ENCODE results near the gene TSC2. TPM values are rescaled to one million over a fixed set of nuclear protein-coding genes. Genes with fewer than 3 reads are reported as not detected.

The TSC2 gene
- total and polyA plus RNA-seq, 2 donors (not counting 3 experiments of a cell fraction or from before 2014, with no cell fraction given): 87.9 to 144 TPM

DNA sequence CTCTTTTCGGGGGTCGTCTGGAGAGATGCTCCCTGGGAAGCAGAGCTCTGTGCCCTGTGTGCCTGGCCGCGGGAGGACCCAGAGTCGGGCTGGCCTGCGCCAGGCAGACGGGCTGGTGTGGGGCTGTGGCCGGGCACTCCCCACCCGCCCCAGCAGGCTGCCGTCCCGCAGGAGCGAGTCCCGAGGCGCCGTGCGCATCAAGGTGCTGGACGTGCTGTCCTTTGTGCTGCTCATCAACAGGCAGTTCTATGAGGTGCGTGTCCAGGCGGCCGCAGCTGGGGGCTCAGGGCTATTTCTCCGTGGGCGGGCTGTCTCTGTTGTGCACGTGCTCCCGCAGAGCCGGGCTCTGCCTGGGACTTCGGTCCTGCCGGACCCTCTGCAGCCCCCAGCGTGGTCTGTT, 15.0 kb downstream of the TSC2 start:
- CTCF ChIA-PET: interaction anchor here (1.1 kb wide), 1 partner anchor 78 kb away, joined by 3 read pairs; no protein-coding TSS in a partner anchor
- H3K36me3 ChIP-seq (ENCODE audit: control insufficient read depth in 2 of 2, extremely low read depth in 1 of 2, insufficient read depth in 2 of 2, low read length in 2 of 2): peaks cover 0 to 48% of the 10 kb centered on the region in 2 experiments
- FAIRE-seq (no peak), DNase-seq (ENCODE audit: low read depth, low spot score) (no peak)
- TF ChIP-seq MYC (IDR thresholded peaks at IDR 0.05; ENCODE audit: low read depth, low read length) (no peak), JUN (IDR thresholded peaks at IDR 0.05; ENCODE audit: borderline replicate concordance, insufficient read depth, insufficient read length, low read depth) (no peak), CTCF (IDR thresholded peaks at IDR 0.05; ENCODE audit: extremely low read depth in 1 of 2, insufficient read depth in 1 of 2, low read depth in 1 of 2, low read length in 2 of 2) (no peak), EZH2 (IDR thresholded peaks at IDR 0.05; ENCODE audit: borderline replicate concordance, low read depth, low read length, severe bottlenecking) (no peak), GATA2 (IDR thresholded peaks at IDR 0.05; ENCODE audit: insufficient read depth, insufficient read length, low read depth, low read length) (no peak), POLR2A (IDR thresholded peaks at IDR 0.05; ENCODE audit: low read depth, low read length) (no peak), FOS (IDR thresholded peaks at IDR 0.05; ENCODE audit: borderline replicate concordance, insufficient read depth, low read length) (no peak)
- TF ChIP-seq, protein P1, sequence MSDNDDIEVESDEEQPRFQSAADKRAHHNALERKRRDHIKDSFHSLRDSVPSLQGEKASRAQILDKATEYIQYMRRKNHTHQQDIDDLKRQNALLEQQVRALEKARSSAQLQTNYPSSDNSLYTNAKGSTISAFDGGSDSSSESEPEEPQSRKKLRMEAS (IDR thresholded peaks at IDR 0.05; ENCODE audit: insufficient read depth, insufficient read length): no peak
- H3K79me2 ChIP-seq (ENCODE audit: control insufficient read depth, insufficient read depth, low read length): no peaks in the 10 kb centered on the region
- no peaks in the 10 kb centered on the region for H3K27me3 ChIP-seq (ENCODE audit: control insufficient read depth in 2 of 2, insufficient read depth in 2 of 2, low read length in 2 of 2)
- H3K27ac ChIP-seq (ENCODE audit: insufficient read depth, low read depth, low read length): no peak overlapping the region
- intact Hi-C loops (cut with micrococcal nuclease): no loop called here
- no peaks in the 10 kb centered on the region for H3K9me1 ChIP-seq (replicated peaks; ENCODE audit: control insufficient read depth, extremely low read depth, insufficient read depth, low read length)
- no peak overlapping the region for H2AFZ ChIP-seq (ENCODE audit: low read depth, low read length)
- no peaks in the 10 kb centered on the region for H4K20me1 ChIP-seq (replicated peaks; ENCODE audit: control insufficient read depth, extremely low read depth, insufficient read depth, low read length)
- POLR2A ChIA-PET: no interaction called here
- dilution Hi-C loops (cut with MboI; ENCODE audit: extremely low pct_ligation_motif_present, low sequenced_read_pairs): no loop called here
- H3K4me1 ChIP-seq (ENCODE audit: control insufficient read depth, extremely low read depth, insufficient read depth, low read length): no peaks in the 10 kb centered on the region
- H3K9me3 ChIP-seq (replicated peaks; ENCODE audit: control insufficient read depth, insufficient read depth, low read length): no peaks in the 10 kb centered on the region
- BruUV-seq (replicated peaks): no TSS peak
- H3K9ac ChIP-seq (replicated peaks; ENCODE audit: extremely low read depth, insufficient read depth, low read length): no peak overlapping the region
- H3K4me3 ChIP-seq (replicated peaks in 1 of 3; ENCODE audit: insufficient read depth in 1 of 3, low read depth in 1 of 3, low read length in 3 of 3): no peak overlapping the region
- H3K4me2 ChIP-seq (ENCODE audit: insufficient read depth, low read length): no peak overlapping the region

Data from endothelial cell of umbilical vein (primary cell).